ENCODE results near the gene TCL1B. TPM values are rescaled to one million over a fixed set of nuclear protein-coding genes. Genes with fewer than 3 reads are reported as not detected.

TCL1B gene
- polyA plus RNA-seq, 1 donor (not counting 4 experiments of a cell fraction or from before 2014, with no cell fraction given), result not detected

DNA sequence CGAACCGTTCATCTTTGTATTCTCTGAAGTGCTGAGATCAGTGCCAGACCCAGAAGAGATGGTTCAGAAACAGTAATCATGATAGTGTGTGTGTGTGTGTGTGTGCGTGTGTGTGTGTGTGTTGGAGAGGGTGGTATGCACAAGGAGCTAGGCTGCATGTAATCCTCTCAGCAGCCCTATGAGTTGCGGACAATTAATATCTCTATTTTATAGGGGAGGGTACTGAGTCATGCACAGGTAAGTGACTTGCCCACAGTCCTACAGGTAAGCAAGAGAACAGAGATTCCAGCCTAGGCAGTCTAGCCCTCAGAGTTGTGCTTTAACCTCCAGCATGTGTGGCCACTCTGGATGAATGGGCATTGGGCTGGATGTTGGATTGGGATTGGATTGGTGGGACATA is 55.6 kb downstream of the TCL1B start:
- Histone ChIP-seq H3K36me3 (ENCODE audit: control insufficient read depth in 2 of 2, extremely low read depth in 1 of 2, insufficient read depth in 2 of 2, low read length in 2 of 2) (no peaks in the 10 kb centered on the region), H3K4me2 (ENCODE audit: control insufficient read depth, extremely low read depth, insufficient read depth, low read depth, low read length) (no peak overlapping the region)
- FAIRE-seq, result no peak

More for the DNA sequence above, 55.6 kb downstream of the TCL1B start:
- no peak overlapping the region for H3K9ac ChIP-seq (ENCODE audit: control insufficient read depth, extremely low read depth, insufficient read depth, low read length)
- DNase-seq (ENCODE audit: low read depth, low spot score), result no peak
- H3K27me3 ChIP-seq (ENCODE audit: control insufficient read depth, extremely low read depth, insufficient read depth, low read length), result no peaks in the 10 kb centered on the region
- H3K79me2 ChIP-seq (ENCODE audit: control insufficient read depth, insufficient read depth, low read length), result no peaks in the 10 kb centered on the region
- dilution Hi-C loops (cut with MboI; ENCODE audit: extremely low pct_ligation_motif_present, low sequenced_read_pairs), result no loop called here
- no peak overlapping the region for H2AFZ ChIP-seq (ENCODE audit: control insufficient read depth, low read length)
- no peaks in the 10 kb centered on the region for H3K9me1 ChIP-seq (ENCODE audit: control insufficient read depth, extremely low read depth, insufficient read depth, low read length)
- H3K4me3 ChIP-seq (ENCODE audit: control insufficient read depth in 2 of 3, extremely low read depth in 1 of 3, insufficient read depth in 2 of 3, low read depth in 1 of 3, low read length in 3 of 3), result no peak overlapping the region
- H3K4me1 ChIP-seq (ENCODE audit: control insufficient read depth, extremely low read depth, insufficient read depth, low read length), result no peaks in the 10 kb centered on the region
- TF ChIP-seq EZH2 (IDR thresholded peaks at IDR 0.05; ENCODE audit: low read length), result no peak
- TF ChIP-seq, protein P1, sequence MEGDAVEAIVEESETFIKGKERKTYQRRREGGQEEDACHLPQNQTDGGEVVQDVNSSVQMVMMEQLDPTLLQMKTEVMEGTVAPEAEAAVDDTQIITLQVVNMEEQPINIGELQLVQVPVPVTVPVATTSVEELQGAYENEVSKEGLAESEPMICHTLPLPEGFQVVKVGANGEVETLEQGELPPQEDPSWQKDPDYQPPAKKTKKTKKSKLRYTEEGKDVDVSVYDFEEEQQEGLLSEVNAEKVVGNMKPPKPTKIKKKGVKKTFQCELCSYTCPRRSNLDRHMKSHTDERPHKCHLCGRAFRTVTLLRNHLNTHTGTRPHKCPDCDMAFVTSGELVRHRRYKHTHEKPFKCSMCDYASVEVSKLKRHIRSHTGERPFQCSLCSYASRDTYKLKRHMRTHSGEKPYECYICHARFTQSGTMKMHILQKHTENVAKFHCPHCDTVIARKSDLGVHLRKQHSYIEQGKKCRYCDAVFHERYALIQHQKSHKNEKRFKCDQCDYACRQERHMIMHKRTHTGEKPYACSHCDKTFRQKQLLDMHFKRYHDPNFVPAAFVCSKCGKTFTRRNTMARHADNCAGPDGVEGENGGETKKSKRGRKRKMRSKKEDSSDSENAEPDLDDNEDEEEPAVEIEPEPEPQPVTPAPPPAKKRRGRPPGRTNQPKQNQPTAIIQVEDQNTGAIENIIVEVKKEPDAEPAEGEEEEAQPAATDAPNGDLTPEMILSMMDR (optimal IDR thresholded peaks at IDR 0.05 in 1 of 3, IDR thresholded peaks at IDR 0.05 in 1 of 3, conservative IDR thresholded peaks at IDR 0.05 in 1 of 3; ENCODE audit: extremely low read depth in 1 of 3, insufficient read depth in 2 of 3, low read length in 3 of 3), result no peak
- H3K9me3 ChIP-seq (ENCODE audit: control insufficient read depth, low read depth, low read length), result no peaks in the 10 kb centered on the region
- H4K20me1 ChIP-seq (ENCODE audit: control insufficient read depth, extremely low read depth, insufficient read depth, low read length), result no peaks in the 10 kb centered on the region
- no peak overlapping the region for H3K27ac ChIP-seq (ENCODE audit: control insufficient read depth, insufficient read depth, low read length)

Small RNA genes within 50 kb of the gene (small RNA-seq; reads per million reads assigned to genes)
- gene RF02193 (ENCODE audit: insufficient read length in 3 of 3, low read depth in 3 of 3, low replicate concordance in 1 of 3), result 0 reads per million in 3 experiments

Other genes with a start within 250 kb of the TCL1B start
- 0.32 to 1.3 TPM (median 1.0 TPM) in 3 replicates for gene SYNE3, start 169.8 kb upstream of the TCL1B start, polyA plus RNA-seq
- 28.2 to 60.9 TPM (median 42.7 TPM) in 3 replicates for gene GLRX5, start 151.4 kb upstream of the TCL1B start, polyA plus RNA-seq
- gene TCL1A, start 27.7 kb downstream of the TCL1B start, polyA plus RNA-seq, result not detected in 3 replicates
- gene TUNAR, start 190.4 kb downstream of the TCL1B start, polyA plus RNA-seq, result not detected in 3 replicates